Activated CD8-positive, alpha-beta T cell treated with anti-CD3 and anti-CD28 coated beads, Interleukin-2, amount 10 ng/mL, durations not matched to agents 7 days and 5 days (primary cell): ENCODE results near the gene ZC3H11A. TPM values are rescaled to one million over a fixed set of nuclear protein-coding genes. Genes with fewer than 3 reads are reported as not detected.
A peak's percentile ranks its signal among the peaks of the same experiment; 100 is the strongest.
"Not testable (repeated sequence)": the region's sequence is repeated elsewhere in the genome, so short reads cannot be mapped to it uniquely, and the experiment has no call there.

ENCODE experiments used
- ATAC-seq: fragments of 150-1000 bp; cut with Tn5 transposase; one replicate; pipeline ENCODE4 v1.10.0; 2021; ENCODE audit warnings: moderate library complexity
- CTCF ChIA-PET: fragments of 350-600 bp; sonication (Branson Sonifier 250); formaldehyde crosslinking; loops from one replicate; lab custom pipeline; 2021; ENCODE audit warnings: antibody characterized with exemption; lab: Charles Lee
- POLR2A ChIA-PET: fragments of 350-600 bp; sonication (Branson Sonifier 250); formaldehyde crosslinking; loops from one replicate; lab custom pipeline; 2021; ENCODE audit warnings: antibody characterized with exemption; lab: Charles Lee
- DNase-seq: peaks from one replicate; pipeline ENCODE4 v3.0.0-alpha.2; 2020
- H3K27ac Mint-ChIP-seq: one replicate; pipeline ENCODE4 v1.8.0; 2021; ENCODE audit warnings: mild to moderate bottlenecking, mixed read lengths
- H3K27me3 Mint-ChIP-seq: one replicate; pipeline ENCODE4 v1.8.0; 2021; ENCODE audit warnings: low read depth, mixed read lengths
- H3K36me3 Mint-ChIP-seq: one replicate; pipeline ENCODE4 v1.8.0; 2021; ENCODE audit warnings: low read depth, mixed read lengths
- H3K4me1 Mint-ChIP-seq: one replicate; pipeline ENCODE4 v1.8.0; 2021; ENCODE audit warnings: low read depth, mixed read lengths
- H3K4me3 Mint-ChIP-seq: one replicate; pipeline ENCODE4 v1.8.0; 2021; ENCODE audit warnings: mild to moderate bottlenecking, mixed read lengths
- H3K9me3 Mint-ChIP-seq: one replicate; pipeline ENCODE4 v1.8.0; 2022; ENCODE audit warnings: mixed read lengths; ENCODE audit not compliant: insufficient read depth
- total RNA-seq, 2 experiments: library from RNA; stranded (reverse); gene quantifications; one replicate each; pipeline ENCODE4 v1.2.3, GENCODE V29; 2021

ZC3H11A gene
- total RNA-seq, 2 experiments from 2014 or later: 79.0 to 84.0 TPM

DNA sequence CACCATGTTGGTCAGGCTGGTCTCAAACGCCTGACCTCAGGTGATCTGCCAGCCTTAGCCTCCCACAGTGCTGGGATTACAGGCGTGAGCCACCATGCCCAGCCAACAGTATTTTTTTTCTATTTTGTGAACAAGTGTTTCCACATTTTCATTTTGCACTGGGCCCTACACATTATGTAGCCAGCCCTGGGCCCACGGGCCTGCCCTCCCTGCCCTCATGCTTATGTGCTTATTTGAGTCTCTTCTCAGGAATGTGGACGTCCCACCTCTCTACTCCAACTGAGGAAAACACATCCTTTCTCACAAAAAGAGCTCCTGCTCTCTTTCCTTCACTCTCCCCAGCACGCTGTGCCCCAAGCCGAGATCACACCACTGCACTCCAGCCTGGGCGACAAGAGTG is 13.5 kb upstream of the ZC3H11A start:
- no peak for ATAC-seq
- CTCF ChIA-PET: interaction anchor here (0.6 kb wide), 1 partner anchor 277 kb away, joined by 3 read pairs; no protein-coding TSS in a partner anchor
- peaks cover 3% of the 10 kb centered on the region for H3K4me1 Mint-ChIP-seq
- no peak overlapping the region for H3K4me3 Mint-ChIP-seq
- H3K27me3 Mint-ChIP-seq: peaks cover 10% of the 10 kb centered on the region
- H3K36me3 Mint-ChIP-seq: no peaks in the 10 kb centered on the region
- DNase-seq: no peak
- no peak overlapping the region for H3K27ac Mint-ChIP-seq
- POLR2A ChIA-PET: interaction anchor here (0.7 kb wide), 1 partner anchor 12 kb away, joined by 3 read pairs; no protein-coding TSS in a partner anchor
- H3K9me3 Mint-ChIP-seq: no peaks in the 10 kb centered on the region

DNA sequence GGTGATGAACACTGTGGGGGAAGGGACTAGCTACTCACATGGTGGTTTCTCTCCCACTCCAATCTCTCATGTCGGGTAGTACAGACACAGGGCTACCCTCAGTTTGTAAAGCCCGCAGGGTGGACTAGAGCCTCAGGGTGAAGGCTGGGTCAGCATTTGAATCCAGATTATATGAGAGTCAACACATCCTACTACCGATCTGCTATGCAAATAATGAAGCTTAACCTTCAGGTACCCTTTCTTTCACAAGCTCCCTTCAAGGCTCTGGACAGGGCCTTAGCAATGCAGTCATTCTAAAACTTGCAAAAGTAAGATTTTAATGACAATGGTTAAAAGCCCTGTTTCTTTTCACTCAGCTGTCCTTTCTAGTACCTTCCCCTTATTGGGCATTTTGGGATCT is 5.5 kb upstream of the ZC3H11A start:
- Mint-ChIP-seq H3K27ac (no peak overlapping the region), H3K36me3 (no peaks in the 10 kb centered on the region), H3K4me3 (no peak overlapping the region), H3K27me3 (peaks cover 8% of the 10 kb centered on the region), H3K9me3 (no peaks in the 10 kb centered on the region), H3K4me1 (peaks cover 4% of the 10 kb centered on the region)
- ATAC-seq: no peak
- ChIA-PET POLR2A (interaction anchor here (1.1 kb wide), 1 partner anchor 25 kb away, joined by 5 read pairs; the partner anchor contains the start of gene LAX1), CTCF (interaction anchor here (1.2 kb wide), 1 partner anchor 24 kb away, joined by 3 read pairs; no protein-coding TSS in a partner anchor)
- DNase-seq: no peak

DNA sequence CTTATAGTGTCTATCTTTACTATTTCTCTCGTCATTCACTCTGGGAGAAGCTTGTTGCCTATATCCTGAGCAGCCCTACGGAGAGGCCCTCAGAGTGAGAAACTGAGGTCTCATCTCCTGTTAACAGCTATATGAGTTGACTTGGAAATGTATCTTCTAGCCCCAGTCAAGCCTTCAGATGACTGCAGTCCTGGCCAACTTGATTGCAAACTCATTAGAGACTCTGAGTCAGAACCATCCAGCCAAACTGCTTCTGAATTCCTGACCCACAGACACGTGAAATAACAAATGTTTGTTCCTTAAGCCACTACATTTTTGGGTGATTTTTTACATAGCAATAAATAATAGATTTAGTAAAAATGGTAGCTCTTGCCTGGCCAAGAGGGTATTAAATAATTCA is 3.9 kb upstream of the ZC3H11A start:
- H3K36me3 Mint-ChIP-seq: peaks cover 8% of the 10 kb centered on the region
- H3K27ac Mint-ChIP-seq: no peak overlapping the region
- ATAC-seq (no peak), DNase-seq (no peak)
- H3K4me1 Mint-ChIP-seq: peaks cover 8% of the 10 kb centered on the region
- CTCF ChIA-PET: interaction anchor here (0.9 to 1.4 kb wide), 2 partner anchors 14 to 90 kb away, joined by 3 read pairs; no protein-coding TSS in a partner anchor
- no peak overlapping the region for H3K4me3 Mint-ChIP-seq
- H3K9me3 Mint-ChIP-seq: no peaks in the 10 kb centered on the region
- POLR2A ChIA-PET: interaction anchor here (0.5 to 1.4 kb wide), 3 partner anchors 8 to 43 kb away, joined by 3 to 7 read pairs (median 4); partner anchors contain the start of gene LAX1
- no peaks in the 10 kb centered on the region for H3K27me3 Mint-ChIP-seq

- POLR2A ChIA-PET: no interaction called here
- Mint-ChIP-seq H3K9me3 (peaks cover 2% of the 10 kb centered on the region), H3K4me3 (no peak overlapping the region), H3K27ac (no peak overlapping the region), H3K4me1 (peaks cover 17% of the 10 kb centered on the region), H3K27me3 (no peaks in the 10 kb centered on the region), H3K36me3 (peaks cover 16% of the 10 kb centered on the region)
- ATAC-seq: no peak
- DNase-seq: no peak
- CTCF ChIA-PET: no interaction called here
Observed at GRCh38 chr1:203792486-203792885, 2.9 kb upstream of the ZC3H11A start.

- ATAC-seq, H3K9me3 Mint-ChIP-seq, H3K27me3 Mint-ChIP-seq, DNase-seq, H3K4me3 Mint-ChIP-seq, H3K27ac Mint-ChIP-seq: not testable (repeated sequence)
- ChIA-PET CTCF (interaction anchor here (0.6 to 1.2 kb wide), 2 partner anchors 29 to 451 kb away, joined by 3 to 6 read pairs; partner anchors contain the start of gene LAX1), POLR2A (interaction anchor here (1.5 to 1.7 kb wide), 2 partner anchors 17 to 28 kb away, joined by 3 to 16 read pairs; partner anchors contain the start of gene LAX1)
- peaks cover 26% of the 10 kb centered on the region for H3K4me1 Mint-ChIP-seq
- H3K36me3 Mint-ChIP-seq: peaks cover 27% of the 10 kb centered on the region
Observed at GRCh38 chr1:203793561-203793960, 1.9 kb upstream of the ZC3H11A start.

- H3K9me3 Mint-ChIP-seq: peaks cover 4% of the 10 kb centered on the region
- no peak for ATAC-seq
- CTCF ChIA-PET: interaction anchor here (1.2 kb wide), 1 partner anchor 30 kb away, joined by 6 read pairs; the partner anchor contains the start of gene LAX1
- peaks cover 39% of the 10 kb centered on the region for H3K4me1 Mint-ChIP-seq
- H3K27me3 Mint-ChIP-seq: no peaks in the 10 kb centered on the region
- H3K36me3 Mint-ChIP-seq: peaks cover 41% of the 10 kb centered on the region
- DNase-seq: no peak
- peak overlapping the region; percentile 98 for H3K27ac Mint-ChIP-seq
- H3K4me3 Mint-ChIP-seq: peak overlapping the region; percentile 100
- POLR2A ChIA-PET: interaction anchor here (1.7 kb wide), 1 partner anchor 30 kb away, joined by 16 read pairs; the partner anchor contains the start of gene LAX1
Observed at GRCh38 chr1:203794764-203795440, 521 bp upstream of the ZC3H11A start.

DNA sequence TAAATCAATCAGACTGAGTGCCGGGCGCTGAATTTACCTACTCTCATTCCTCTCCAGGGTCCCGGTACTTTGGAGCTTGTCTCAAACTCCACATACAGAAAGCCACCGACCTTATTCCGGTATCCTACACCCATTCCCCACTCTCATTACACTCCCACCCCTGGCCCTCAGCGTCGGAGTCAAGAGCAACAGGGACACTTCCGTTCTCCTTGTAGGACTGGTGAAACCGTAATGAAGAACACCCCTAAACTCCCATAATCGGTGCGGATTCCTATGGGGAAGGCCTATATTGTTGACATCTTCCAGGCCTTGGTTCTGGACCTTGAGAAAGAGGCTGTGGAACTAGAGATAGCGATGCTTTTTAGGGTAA is 798 bp downstream of the ZC3H11A start:
- ChIA-PET CTCF (no interaction called here), POLR2A (interaction anchor here (2.5 kb wide), 1 partner anchor 31 kb away, joined by 19 read pairs; the partner anchor contains the start of gene LAX1)
- Mint-ChIP-seq H3K27ac (peak overlapping the region; percentile 98), H3K4me3 (peak overlapping the region; percentile 100), H3K27me3 (no peaks in the 10 kb centered on the region), H3K4me1 (peaks cover 45% of the 10 kb centered on the region), H3K36me3 (peaks cover 46% of the 10 kb centered on the region), H3K9me3 (peaks cover 4% of the 10 kb centered on the region)
- peak; percentile 50 for DNase-seq
- ATAC-seq: peak; percentile 13

GRCh38 chr1:203797216-203797615 is 1.8 kb downstream of the ZC3H11A start:
- H3K36me3 Mint-ChIP-seq: peaks cover 47% of the 10 kb centered on the region
- peaks cover 48% of the 10 kb centered on the region for H3K4me1 Mint-ChIP-seq
- ChIA-PET CTCF (interaction anchor here (1.4 kb wide), 1 partner anchor 32 kb away, joined by 3 read pairs; no protein-coding TSS in a partner anchor), POLR2A (interaction anchor here (2.5 kb wide), 1 partner anchor 32 kb away, joined by 19 read pairs; the partner anchor contains the start of gene LAX1)
- no peak overlapping the region for H3K27ac Mint-ChIP-seq
- H3K27me3 Mint-ChIP-seq: no peaks in the 10 kb centered on the region
- DNase-seq (no peak), ATAC-seq (no peak)
- peaks cover 4% of the 10 kb centered on the region for H3K9me3 Mint-ChIP-seq
- peak overlapping the region; percentile 100 for H3K4me3 Mint-ChIP-seq

- H3K27ac Mint-ChIP-seq: no peak overlapping the region
- DNase-seq (no peak), ATAC-seq (no peak)
- H3K9me3 Mint-ChIP-seq: peaks cover 4% of the 10 kb centered on the region
- no peaks in the 10 kb centered on the region for H3K27me3 Mint-ChIP-seq
- ChIA-PET POLR2A (interaction anchor here (1.2 to 2.5 kb wide), 2 partner anchors 12 to 33 kb away, joined by 4 to 19 read pairs; partner anchors contain the start of gene LAX1), CTCF (interaction anchor here (1.4 kb wide), 1 partner anchor 32 kb away, joined by 3 read pairs; no protein-coding TSS in a partner anchor)
- peaks cover 51% of the 10 kb centered on the region for H3K4me1 Mint-ChIP-seq
- H3K4me3 Mint-ChIP-seq: no peak overlapping the region
- H3K36me3 Mint-ChIP-seq: peaks cover 52% of the 10 kb centered on the region
Observed at GRCh38 chr1:203797948-203798655, 2.7 kb downstream of the ZC3H11A start.

DNA sequence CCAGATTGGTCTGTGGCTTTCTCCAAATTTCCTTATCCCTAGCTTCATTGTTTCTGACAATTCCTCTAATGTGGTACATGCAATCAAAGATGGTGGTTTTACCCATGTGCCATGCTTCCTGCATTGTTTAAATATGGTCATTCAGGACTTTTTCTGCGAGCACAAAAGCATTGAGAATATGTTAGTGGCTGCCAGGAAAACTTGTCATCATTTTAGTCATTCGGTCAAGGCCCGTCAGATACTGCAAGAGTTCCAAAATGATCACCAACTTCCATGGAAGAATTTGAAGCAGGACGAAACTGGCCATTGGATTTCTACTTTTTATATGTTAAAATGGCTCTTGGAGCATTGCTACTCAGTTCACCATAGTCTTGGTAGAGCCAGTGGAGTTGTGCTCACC is 3.7 kb downstream of the ZC3H11A start:
- no peak overlapping the region for H3K27ac Mint-ChIP-seq

DNA sequence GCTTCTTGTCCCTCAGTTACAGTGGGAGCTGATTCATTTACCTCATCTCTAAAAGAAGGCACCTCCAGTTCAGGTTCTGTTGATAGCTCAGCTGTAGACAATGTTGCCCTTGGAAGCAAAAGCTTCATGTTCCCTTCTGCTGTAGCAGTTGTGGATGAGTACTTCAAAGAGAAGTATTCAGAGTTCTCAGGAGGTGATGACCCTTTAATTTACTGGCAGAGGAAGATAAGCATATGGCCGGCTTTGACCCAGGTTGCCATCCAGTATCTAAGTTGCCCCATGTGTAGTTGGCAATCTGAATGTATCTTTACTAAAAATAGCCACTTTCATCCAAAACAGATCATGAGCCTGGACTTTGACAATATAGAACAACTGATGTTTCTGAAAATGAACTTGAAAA is 4.5 kb downstream of the ZC3H11A start:
- DNase-seq: no peak
- ATAC-seq: no peak
- Mint-ChIP-seq H3K9me3 (peaks cover 4% of the 10 kb centered on the region), H3K4me3 (no peak overlapping the region), H3K27me3 (no peaks in the 10 kb centered on the region), H3K27ac (no peak overlapping the region), H3K36me3 (peaks cover 66% of the 10 kb centered on the region), H3K4me1 (peaks cover 55% of the 10 kb centered on the region)
- ChIA-PET POLR2A (interaction anchor here (0.6 kb wide), 1 partner anchor 9 kb away, joined by 4 read pairs; no protein-coding TSS in a partner anchor), CTCF (interaction anchor here (0.7 to 1.2 kb wide), 2 partner anchors 16 to 533 kb away, joined by 3 read pairs; no protein-coding TSS in a partner anchor)

More for the DNA sequence above, 3.7 kb downstream of the ZC3H11A start:
- CTCF ChIA-PET: no interaction called here
- no peak for ATAC-seq
- Mint-ChIP-seq H3K27me3 (no peaks in the 10 kb centered on the region), H3K4me3 (no peak overlapping the region), H3K36me3 (peaks cover 62% of the 10 kb centered on the region), H3K9me3 (peaks cover 4% of the 10 kb centered on the region), H3K4me1 (peaks cover 57% of the 10 kb centered on the region)
- POLR2A ChIA-PET: no interaction called here
- no peak for DNase-seq
